Heart left ventricle (tissue), 13 donors: ENCODE data around the gene VDR.

ENCODE experiments used
- CTCF ChIP-seq, 12 donors: fragments of 200-600 bp; sonication (generic) in 4 of 12; IDR thresholded peaks; one replicate each; pipeline versions ENCODE4 v1.5.0 to v1.8.0; 2018 to 2022; ENCODE audit warnings: antibody characterized with exemption in 12 of 12, mild to moderate bottlenecking in 5 of 12
- POLR2A ChIP-seq, 2 donors: fragments of 450-650 bp; IDR thresholded peaks; one replicate each; pipeline ENCODE4 v1.6.1; 2017; ENCODE audit warnings: antibody characterized with exemption in 2 of 2, mild to moderate bottlenecking in 2 of 2, moderate library complexity in 2 of 2
- donor health status: ischemic (EF 13 %, LVEDD 7.1; RV severe dilation, severe dysfunction).
- donor health status: DM: no; HTN: yes; CAD: no.
- donor health status: DM: no; HTN: no; CAD: no.
- donor health status: ischemic (EF 25% LVEDD 6.9; RV normal size, moderate dysfunction).
- donor health status: ischemic (EF 25% LVEDD 5.7; RV mildly dilated, moderate dysfunction).
- donor health status: ischemic (EF 35%, LVEDD 5.7; RV mildly dilated, moderate dysfunction).
- donor health status: nonischemic (EF 11% LVEDD 7.7; RV severe dilation, severe dysfunction).
- donor health status: DM: yes; HTN: yes; CAD: no.
- donor health status: PGD.
- donor health status: ischemic (EF 29% LVEDD 5.4; RV normal size, mild dysfunction).
- donor health status: nonischemic (EF 23%, LVEDD 6.1; RV moderate dilation, normal function).

- TF ChIP-seq CTCF (IDR thresholded peaks at IDR 0.05) (no peak), POLR2A (IDR thresholded peaks at IDR 0.05) (no peak)
Measured at GRCh38 chr12:47834199-47834903, 70.4 kb downstream of the VDR start.
